GM18499 (cell line): ENCODE results near the gene POLR3A.

Experiments used
- ATAC-seq: cut with Tn5 transposase; IDR thresholded peaks from one replicate; pipeline ENCODE4 v1.9.1; 2021; ENCODE audit warnings: moderate number of reproducible peaks; ENCODE audit not compliant: insufficient read depth, unreplicated experiment

POLR3A gene

GRCh38 chr10:77960829-77961329 is 68.4 kb downstream of the POLR3A start:
- ATAC-seq = no peak

- ATAC-seq = no peak
Measured at GRCh38 chr10:77959887-77960455, 69.3 kb downstream of the POLR3A start.

GRCh38 chr10:77959384-77959783 is 69.9 kb downstream of the POLR3A start:
- ATAC-seq = no peak

DNA sequence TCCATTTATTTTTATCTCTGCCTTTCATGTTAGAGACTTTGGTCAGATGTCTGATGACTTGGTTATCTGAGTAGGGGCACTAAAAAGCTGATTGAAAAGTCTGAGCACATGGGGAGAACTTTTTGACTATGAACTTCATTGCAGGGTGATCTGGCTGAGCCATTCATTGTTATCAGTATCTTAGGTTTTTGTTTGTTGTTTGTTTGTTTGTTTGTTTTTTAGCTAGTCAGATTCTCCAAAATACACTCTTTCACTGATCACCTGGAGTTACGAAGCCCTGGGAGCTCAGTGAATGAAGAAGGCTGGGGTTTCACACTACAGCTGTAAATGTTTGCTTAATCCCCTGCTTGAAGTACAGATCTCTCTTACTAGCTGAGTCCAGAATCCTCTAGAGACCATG is 74.2 kb downstream of the POLR3A start:
- no peak for ATAC-seq

GRCh38 chr10:77949167-77949566 is 80.1 kb downstream of the POLR3A start:
- ATAC-seq = no peak

- no peak for ATAC-seq
Measured at GRCh38 chr10:77946084-77946483, 83.2 kb downstream of the POLR3A start.

GRCh38 chr10:77944519-77944918 is 84.8 kb downstream of the POLR3A start:
- ATAC-seq = no peak

- ATAC-seq = no peak
Measured at GRCh38 chr10:77943121-77943901, 86.0 kb downstream of the POLR3A start.

DNA sequence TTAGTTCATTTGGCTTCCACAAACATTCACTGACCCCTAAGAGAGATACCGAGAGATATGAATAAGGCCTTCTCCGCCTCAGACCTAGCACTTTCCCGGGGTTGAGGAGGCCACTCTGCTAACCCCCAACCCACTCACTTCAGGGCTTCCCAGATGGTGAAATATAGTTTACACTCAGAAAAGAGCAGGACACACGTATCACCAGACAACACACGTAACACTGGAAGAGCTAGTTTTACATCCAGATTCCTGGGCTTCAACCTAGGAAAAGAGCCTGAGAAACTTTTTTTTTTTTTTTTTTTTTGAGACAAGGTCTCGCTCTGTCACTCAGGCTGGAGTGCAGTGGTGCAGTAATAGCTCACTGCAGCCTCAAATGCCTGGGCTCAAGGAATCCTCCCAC is 87.5 kb downstream of the POLR3A start:
- no peak for ATAC-seq

- no peak for ATAC-seq
Measured at GRCh38 chr10:77940627-77941026, 88.7 kb downstream of the POLR3A start.

GRCh38 chr10:77940225-77940624 is 89.1 kb downstream of the POLR3A start:
- no peak for ATAC-seq

DNA sequence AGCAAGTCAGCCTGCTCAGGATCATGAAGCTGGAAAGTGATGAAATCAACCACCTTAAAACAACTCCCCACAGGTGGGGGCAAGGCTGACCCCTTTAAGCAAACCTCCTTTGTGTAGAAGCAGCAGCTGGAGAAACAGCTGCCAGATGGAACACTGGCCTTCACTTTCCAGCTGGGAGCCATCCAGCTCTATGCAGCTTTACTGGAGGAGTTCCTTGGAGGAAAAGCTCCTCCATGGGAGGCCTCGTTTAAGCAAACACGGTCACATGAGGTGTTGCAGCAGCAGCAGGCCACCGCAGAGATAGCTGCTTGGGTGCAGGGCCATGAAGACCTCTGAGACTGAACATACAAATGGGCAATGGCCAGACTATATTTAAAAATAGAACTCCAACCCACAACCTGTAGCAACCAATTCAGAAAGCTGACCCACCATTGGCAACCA is 89.7 kb downstream of the POLR3A start:
- ATAC-seq = no peak

DNA sequence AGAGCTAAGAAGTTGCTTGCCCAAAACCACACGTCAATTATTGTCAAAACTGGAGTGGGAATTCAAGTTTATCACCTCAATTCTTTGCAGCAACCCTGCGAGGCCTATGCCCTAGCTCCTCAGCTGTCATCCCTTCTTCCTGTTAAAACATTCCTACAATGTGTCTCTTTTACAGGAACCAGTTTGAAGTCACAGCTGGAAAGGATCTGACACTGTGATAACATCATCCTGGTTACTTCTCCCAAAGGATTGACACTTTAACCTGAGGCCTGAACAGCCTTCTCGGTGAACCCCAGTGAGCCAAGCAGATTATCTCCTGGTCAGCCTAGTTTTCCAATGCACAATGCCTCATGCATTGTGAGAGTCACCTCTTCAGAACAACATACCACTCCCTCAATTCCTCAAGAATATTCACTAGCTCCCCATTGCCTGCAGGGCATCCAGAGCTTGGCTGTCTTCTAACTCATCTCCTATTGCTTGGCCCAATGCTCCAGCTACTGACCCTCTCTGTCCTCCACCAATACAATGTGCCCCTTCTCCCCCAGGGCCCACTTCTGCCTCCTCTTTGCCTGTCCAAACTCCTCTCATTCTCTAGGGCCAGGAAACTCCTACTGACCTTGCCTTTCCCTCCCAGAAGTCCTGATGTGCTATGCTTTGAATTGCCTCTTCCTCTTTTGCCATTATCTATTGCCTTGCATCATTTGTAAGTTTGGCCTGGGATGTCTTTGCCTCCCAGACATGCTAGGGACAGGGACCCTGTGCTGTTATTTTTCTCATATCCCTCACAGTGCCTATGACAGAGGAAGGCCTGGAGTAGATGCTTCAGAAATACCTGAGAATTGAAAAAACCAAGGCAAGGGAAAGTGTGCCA is 92.4 kb downstream of the POLR3A start:
- no peak for ATAC-seq

GRCh38 chr10:77932016-77932715 is 97.1 kb downstream of the POLR3A start:
- no peak for ATAC-seq

GRCh38 chr10:77927402-77928246 is 101.7 kb downstream of the POLR3A start:
- no peak for ATAC-seq

GRCh38 chr10:77926566-77927401 is 102.5 kb downstream of the POLR3A start, which contains the start of gene DLG5:
TSS of gene DLG5 (minus strand) at chr10:77926755. CDS start at chr10:77926520, 235 bp downstream.
- no peak for ATAC-seq

GRCh38 chr10:77925795-77926565 is 103.3 kb downstream of the POLR3A start:
- ATAC-seq = no peak

DNA sequence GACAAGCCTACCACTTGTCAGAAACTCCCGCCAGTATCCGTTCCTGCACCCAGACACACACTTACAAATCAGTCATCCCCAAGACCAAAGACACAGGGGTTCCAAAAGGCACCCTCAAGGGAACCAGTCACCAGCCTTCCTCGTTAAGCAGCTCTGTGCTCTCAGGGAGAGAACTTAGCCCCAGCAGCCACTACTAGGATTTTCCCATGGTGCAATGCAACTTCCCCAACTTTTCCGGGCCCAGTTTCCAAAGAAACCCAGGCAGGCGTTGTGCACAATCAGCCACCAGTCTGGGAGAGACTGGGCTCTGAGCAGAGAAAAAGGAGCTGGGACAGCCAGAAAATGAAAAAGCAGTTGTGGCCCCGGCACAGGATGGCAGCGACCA is 103.9 kb downstream of the POLR3A start:
- no peak for ATAC-seq
